Neutrophil (primary cell): ENCODE data around the gene AGPAT4.

Experiments used
- H3K27ac ChIP-seq: fragments of 200-600 bp; sonication (generic); 2 replicates; pipeline ENCODE4 v1.5.1; 2016; ENCODE audit warnings: mild to moderate bottlenecking, moderate library complexity
- H3K27me3 ChIP-seq: fragments of 200-600 bp; sonication (generic); 2 replicates; pipeline ENCODE4 v1.6.0; 2016; ENCODE audit warnings: mild to moderate bottlenecking
- H3K36me3 ChIP-seq: fragments of 200-600 bp; sonication (generic); 2 replicates; pipeline ENCODE4 v1.5.1; 2017
- H3K4me1 ChIP-seq, 2 experiments: fragments of 200-600 bp in 1 of 2; sonication (generic) in 1 of 2; 1 replicate in 1 of 2; 2 replicates in 1 of 2; pipeline versions ENCODE4 v1.5.1 to v1.6.1; 2013 to 2016; ENCODE audit warnings: low read depth in 1 of 2, low read length in 1 of 2, mild to moderate bottlenecking in 1 of 2, moderate library complexity in 1 of 2; ENCODE audit not compliant: control insufficient read depth in 1 of 2, insufficient read depth in 1 of 2
- H3K4me3 ChIP-seq, 2 experiments: fragments of 200-600 bp in 1 of 2; sonication (generic) in 1 of 2; 1 replicate in 1 of 2; 2 replicates in 1 of 2; pipeline ENCODE4 v1.5.1; 2013 to 2016; ENCODE audit warnings: low read depth in 1 of 2, low read length in 1 of 2, mild to moderate bottlenecking in 1 of 2, moderate library complexity in 1 of 2
- H3K9me3 ChIP-seq: fragments of 200-600 bp; sonication (generic); 2 replicates; pipeline ENCODE4 v1.5.1; 2016
- CTCF ChIP-seq: fragments of 200-600 bp; sonication (generic); IDR thresholded peaks from 2 replicates; pipeline ENCODE4 v1.5.1; 2016; ENCODE audit warnings: antibody characterized with exemption

The AGPAT4 gene

GRCh38 chr6:161276605-161277155 is 2.8 kb upstream of the AGPAT4 start:
- H3K27me3 ChIP-seq, result peaks cover 28% of the 10 kb centered on the region

GRCh38 chr6:161274898-161275297 is 1.0 kb upstream of the AGPAT4 start:
- Histone ChIP-seq H3K36me3 (no peaks in the 10 kb centered on the region), H3K27ac (no peak overlapping the region)

More at GRCh38 chr6:161276605-161277155, 2.8 kb upstream of the AGPAT4 start:
- no peaks in the 10 kb centered on the region for H3K36me3 ChIP-seq
- TF ChIP-seq CTCF, result no peak
- no peaks in the 10 kb centered on the region for H3K9me3 ChIP-seq
- H3K27ac ChIP-seq, result no peak overlapping the region
- H3K4me1 ChIP-seq, result peaks cover 10 to 17% of the 10 kb centered on the region in 2 experiments
- no peak overlapping the region for H3K4me3 ChIP-seq

GRCh38 chr6:161274488-161274858 is 612 bp upstream of the AGPAT4 start:
- H3K27ac ChIP-seq, result no peak overlapping the region
- no peak for TF ChIP-seq CTCF
- peak overlapping the region; percentile 52 to 62 for H3K4me3 ChIP-seq
- peaks cover 28% of the 10 kb centered on the region for H3K27me3 ChIP-seq
- H3K9me3 ChIP-seq, result no peaks in the 10 kb centered on the region
- H3K36me3 ChIP-seq, result no peaks in the 10 kb centered on the region
- peaks cover 10 to 22% of the 10 kb centered on the region in 2 experiments for H3K4me1 ChIP-seq

More at GRCh38 chr6:161274898-161275297, 1.0 kb upstream of the AGPAT4 start:
- no peaks in the 10 kb centered on the region for H3K9me3 ChIP-seq
- no peak overlapping the region for H3K4me3 ChIP-seq
- no peak for TF ChIP-seq CTCF
- peaks cover 10 to 22% of the 10 kb centered on the region in 2 experiments for H3K4me1 ChIP-seq
- peaks cover 28% of the 10 kb centered on the region for H3K27me3 ChIP-seq

- H3K27ac ChIP-seq, result peak overlapping the region; percentile 25
- H3K4me1 ChIP-seq, result peaks cover 10 to 22% of the 10 kb centered on the region in 2 experiments
- TF ChIP-seq CTCF, result no peak
- H3K4me3 ChIP-seq, result peak overlapping the region; percentile 52 to 62
- no peaks in the 10 kb centered on the region for H3K9me3 ChIP-seq
- H3K36me3 ChIP-seq, result no peaks in the 10 kb centered on the region
- H3K27me3 ChIP-seq, result peaks cover 28% of the 10 kb centered on the region
Measured at GRCh38 chr6:161273274-161273751, 548 bp downstream of the AGPAT4 start.

GRCh38 chr6:161272635-161273273 is 1.1 kb downstream of the AGPAT4 start:
- H3K36me3 ChIP-seq, result no peaks in the 10 kb centered on the region
- H3K4me1 ChIP-seq, result peaks cover 10 to 22% of the 10 kb centered on the region in 2 experiments
- no peak overlapping the region for H3K27ac ChIP-seq
- no peaks in the 10 kb centered on the region for H3K9me3 ChIP-seq
- no peak for TF ChIP-seq CTCF
- H3K27me3 ChIP-seq, result peaks cover 28% of the 10 kb centered on the region
- peak overlapping the region; percentile 52 to 62 for H3K4me3 ChIP-seq
